Activated CD4-positive, alpha-beta T cell treated with anti-CD3 and anti-CD28 coated beads, Interleukin-2, amount 50 U/mL, for 4 hours (primary cell): ENCODE data around the gene ZBTB16.

ENCODE experiments used
- DNase-seq, 2 experiments: peaks; one replicate each; pipeline ENCODE4 v3.0.0-alpha.2; 2020

Gene ZBTB16

GRCh38 chr11:114250993-114251814, 191.7 kb downstream of the ZBTB16 start:
- DNase-seq, result no peak

DNA sequence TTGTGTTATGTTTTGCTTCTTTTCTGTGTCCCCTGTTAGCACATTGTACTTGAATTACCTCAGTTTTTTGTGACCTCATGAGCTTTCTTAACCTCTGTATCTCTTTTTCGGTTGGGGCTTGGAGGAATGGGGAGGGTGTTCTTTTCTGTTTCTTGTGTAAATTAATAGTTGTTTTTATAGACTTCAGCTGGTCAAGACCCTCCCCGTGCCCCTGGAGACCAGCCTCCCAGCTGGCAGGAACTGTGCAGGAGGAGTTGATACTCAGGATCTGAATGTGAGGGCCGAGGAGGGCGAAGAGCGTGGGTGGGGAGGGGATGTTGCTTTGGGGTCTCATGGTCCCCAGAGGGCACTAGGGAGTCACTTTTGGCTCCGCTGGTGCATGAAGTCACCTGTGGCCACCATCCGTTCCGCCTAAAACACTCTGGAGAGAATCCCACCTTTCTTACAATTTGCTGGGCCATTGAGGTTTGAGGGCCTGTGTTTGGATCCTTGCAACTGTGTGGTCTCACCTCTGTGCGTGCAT, 192.4 kb downstream of the ZBTB16 start:
- DNase-seq, result no peak

DNA sequence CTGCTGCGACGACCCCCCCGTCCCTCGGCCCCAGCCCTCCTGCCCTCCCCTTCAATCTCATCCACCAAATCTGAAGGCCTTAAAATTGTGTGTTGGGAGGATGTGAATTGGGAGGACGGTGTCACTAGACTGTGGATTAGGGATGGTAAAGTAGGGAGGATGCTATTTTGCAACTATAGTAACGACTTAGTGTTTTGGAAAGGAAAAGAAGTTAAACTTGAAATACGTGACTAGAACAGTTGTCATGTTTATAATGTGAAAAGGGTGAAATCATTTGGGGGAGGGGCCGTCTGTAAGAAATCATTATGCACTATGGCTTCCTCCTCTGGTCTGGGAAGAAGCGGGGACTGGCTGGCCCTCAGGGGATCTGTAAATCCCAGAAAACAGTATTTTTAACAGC, 193.3 kb downstream of the ZBTB16 start:
- DNase-seq, result no peak

DNA sequence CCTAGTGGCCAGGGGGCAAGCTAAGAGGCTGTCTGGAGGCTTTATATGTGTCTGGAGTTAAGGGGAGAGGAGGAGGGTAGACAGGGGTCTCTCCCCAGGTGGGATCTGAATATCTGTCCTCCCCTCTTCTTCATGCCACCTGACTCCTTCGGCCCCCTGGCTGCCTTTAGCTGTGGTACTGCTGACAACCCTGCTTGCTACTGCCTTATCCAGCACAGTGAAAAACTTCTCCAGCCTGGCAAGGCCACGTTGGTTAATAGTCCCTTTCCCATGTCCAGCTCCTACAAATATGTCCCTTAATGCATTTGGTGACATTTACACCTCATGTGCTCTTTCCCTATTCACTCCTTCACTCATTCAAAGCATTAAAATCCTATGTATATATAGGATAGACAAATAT, 194.3 kb downstream of the ZBTB16 start:
- no peak for DNase-seq

- DNase-seq, result no peak
Measured at GRCh38 chr11:114254571-114255146, 195.1 kb downstream of the ZBTB16 start.

DNA sequence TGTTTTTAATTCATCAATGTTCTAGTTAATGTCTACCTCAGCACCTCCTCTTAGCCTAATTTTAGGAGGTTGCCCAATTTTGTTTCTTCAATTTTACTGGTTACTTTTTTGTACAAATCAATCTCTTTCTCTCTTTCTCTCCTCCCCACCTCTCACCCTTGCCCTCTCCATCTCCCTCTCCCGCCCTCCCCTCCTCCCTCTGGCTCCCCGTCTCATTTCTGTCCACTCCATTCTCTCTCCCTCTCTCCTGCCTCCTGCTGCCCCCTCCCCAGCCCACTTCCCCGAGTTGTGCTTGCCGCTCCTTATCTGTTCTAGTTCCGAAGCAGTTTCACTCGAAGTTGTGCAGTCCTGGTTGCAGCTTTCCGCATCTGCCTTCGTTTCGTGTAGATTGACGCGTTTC, 195.8 kb downstream of the ZBTB16 start:
- no peak for DNase-seq

- DNase-seq, result no peak
Measured at GRCh38 chr11:114256176-114256966, 196.9 kb downstream of the ZBTB16 start.

DNA sequence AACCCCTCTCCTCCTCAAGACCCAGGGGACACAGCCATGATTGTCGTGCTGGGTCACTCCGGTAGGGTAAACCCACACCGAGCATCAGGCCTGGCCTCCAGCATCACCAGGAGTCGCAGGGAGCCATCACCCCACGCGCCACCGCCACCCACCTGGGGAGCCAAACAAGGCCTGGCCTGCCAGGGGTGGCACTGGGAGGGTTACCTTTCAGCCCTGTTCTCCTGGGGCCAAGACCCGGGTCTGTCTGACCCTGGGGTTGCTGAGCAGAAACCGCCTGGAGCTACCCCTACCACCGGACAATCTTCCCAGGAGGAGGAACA, 197.4 kb downstream of the ZBTB16 start:
- no peak for DNase-seq

- DNase-seq, result no peak
Measured at GRCh38 chr11:114257621-114258558, 198.4 kb downstream of the ZBTB16 start.

DNA sequence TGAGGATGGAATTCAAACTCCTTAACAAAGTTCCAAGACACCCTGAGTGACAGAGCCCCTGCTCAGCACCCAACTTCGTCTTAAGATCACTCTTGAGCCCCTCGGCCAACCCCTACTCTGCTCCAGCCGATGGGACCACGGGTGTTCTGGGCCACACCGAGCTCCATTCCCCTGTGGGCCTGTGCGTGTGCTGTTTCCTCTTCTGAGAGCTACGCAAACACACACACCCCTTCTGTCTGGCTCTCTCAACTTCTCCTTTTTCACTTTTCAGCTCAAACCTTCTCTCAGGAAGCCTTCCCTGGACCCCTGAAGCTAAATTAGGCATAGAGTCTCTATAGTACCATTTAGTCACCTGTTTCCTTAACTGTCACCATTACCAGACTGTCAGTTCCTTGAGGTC, 199.2 kb downstream of the ZBTB16 start:
- DNase-seq, result no peak

DNA sequence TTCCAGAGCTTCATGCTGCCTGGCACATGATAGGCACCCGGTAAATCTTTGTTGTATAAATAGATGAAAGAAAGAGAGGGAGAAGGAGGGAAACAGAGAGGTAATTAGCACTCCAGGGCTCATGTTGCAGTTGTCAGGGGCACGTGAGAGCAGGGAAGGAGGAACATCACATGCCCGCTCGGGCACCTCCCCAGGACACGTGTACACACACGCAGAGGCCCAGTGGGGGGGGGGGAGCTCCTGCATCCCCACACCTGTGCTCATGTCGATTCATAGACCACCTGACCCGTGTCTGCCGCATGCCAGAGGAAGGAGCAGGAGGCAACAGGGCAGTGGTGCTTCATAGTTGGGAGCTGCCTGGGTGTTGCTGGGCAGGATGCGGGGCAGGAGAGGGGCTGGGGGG, 199.6 kb downstream of the ZBTB16 start:
- DNase-seq, result no peak

GRCh38 chr11:114259551-114259983, 200.1 kb downstream of the ZBTB16 start:
- no peak for DNase-seq

GRCh38 chr11:114260077-114260476, 200.6 kb downstream of the ZBTB16 start:
- no peak for DNase-seq

DNA sequence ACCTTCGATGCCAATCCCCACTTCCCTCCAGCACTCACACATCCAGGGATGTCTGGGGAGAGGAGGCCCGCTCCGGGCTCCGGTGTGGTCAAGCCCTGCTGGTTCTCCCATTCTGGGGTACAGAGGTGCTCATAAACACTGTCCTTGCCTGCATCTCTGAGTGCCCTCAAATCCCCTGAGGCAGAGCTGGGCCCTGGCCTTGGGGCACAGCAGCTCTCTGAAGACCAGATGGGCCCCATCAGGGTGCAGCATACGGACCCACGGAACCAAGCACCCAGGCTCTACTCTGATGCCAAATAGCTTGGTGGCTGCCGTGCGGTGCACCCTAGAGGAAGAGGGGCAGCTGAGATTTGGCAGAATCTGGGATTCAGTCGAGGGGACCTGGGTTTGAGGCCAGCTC, 201.0 kb downstream of the ZBTB16 start:
- no peak for DNase-seq

DNA sequence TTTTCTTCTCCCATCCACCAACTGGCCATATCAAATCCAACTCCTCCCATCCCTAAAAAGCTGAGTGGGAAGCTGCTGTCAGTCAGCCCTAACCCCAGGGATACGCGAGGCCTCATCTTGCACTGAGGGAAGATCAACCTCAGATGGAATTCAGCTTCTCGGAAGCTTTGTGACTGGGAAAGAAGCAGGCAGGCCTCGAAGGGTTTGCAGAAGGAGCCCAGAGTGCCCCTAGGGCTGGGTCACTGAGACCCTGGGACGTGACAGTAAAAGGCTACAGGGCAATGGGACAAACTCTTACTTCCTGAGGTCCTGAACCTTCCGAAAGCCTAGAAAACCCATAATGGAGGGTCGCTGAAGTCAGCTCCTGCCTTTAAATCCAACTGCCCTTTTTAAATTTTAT, 202.3 kb downstream of the ZBTB16 start:
- no peak for DNase-seq

DNA sequence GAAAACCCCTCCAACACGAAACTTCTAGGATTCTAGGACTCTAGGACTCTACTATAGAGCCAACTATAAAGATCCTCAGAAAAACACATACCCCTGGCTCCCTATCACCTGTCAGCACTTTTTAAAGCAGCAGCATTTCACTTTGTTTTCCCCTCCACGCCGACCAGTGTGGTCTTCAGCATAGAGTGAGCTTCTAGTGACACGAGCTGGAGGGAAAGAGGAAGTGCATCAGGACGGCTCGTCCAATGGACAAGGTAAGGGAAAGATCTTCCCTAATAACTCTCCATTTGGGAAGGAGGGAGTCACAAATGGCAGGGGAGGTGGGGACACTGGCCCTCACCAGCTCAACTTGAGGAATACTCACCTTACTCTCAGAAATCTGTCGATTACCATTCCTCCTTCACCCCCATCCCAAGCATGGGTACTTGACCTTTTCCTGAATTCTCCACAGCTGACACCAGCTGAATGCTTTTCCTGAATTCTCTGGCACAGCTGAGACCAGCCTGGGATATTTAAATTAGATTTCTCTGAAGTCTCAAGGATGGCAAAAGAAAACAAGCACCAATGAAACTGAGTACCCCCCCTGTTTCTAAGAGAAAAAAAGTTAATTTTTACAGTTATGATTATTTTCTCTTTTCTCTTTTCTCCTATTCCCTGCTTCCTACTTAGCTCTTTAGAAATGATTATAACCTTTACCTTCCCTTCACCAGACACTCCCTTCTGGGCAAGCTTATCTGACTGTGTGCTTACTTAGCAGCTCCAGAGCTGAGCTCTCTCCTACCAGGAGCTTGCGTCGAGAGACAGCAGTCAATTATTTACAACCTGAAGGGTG, 203.4 kb downstream of the ZBTB16 start:
- no peak for DNase-seq

DNA sequence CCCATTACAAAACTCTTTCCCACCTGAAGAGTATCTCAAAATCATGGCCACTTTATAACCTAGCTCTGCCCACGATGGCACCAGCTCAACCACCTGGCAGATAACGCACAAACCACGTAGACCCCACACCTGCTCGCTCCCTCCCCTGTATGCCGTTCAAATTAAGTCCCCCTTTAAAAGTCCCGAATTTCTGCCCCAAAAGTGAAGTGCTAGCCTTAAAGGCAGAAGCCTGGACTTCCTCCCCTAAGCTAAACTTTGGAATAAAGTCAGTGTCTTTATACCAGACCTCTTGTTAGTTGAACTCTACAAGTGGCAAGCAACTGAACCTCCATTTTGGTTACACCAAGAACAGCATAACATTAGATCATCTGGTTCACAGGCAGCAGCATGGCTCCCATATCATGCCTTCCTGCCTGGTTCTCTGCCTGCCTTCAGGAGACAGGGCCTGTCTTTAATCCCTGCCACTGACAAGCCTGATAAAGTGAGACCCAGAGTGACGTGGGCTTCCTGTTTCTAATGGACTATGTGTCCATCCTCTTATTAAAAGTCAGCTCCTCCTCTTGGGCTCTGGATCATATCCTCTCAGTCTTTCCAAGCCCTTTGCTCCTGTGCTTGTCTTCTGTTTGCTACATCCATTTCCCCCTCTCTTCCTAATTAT, 204.1 kb downstream of the ZBTB16 start:
- no peak for DNase-seq

DNA sequence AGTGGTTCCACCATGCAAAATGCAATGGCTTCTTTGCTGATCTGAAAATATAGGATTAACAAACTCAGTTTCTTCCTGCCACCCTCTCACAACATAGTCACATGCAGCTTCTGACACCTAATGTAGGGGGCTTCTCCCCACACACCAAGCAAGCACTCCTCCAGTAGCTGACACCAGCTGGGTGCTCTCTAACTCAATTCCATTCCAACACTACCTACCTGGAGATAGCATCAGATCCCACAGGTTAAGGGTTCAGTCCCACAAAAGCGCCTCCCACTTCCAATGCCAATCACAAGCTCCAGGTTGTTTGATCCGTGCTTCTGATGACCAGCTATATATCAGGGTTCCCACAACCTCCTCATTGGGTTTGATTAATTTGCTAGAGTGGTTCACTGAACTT, 204.9 kb downstream of the ZBTB16 start:
- no peak for DNase-seq

DNA sequence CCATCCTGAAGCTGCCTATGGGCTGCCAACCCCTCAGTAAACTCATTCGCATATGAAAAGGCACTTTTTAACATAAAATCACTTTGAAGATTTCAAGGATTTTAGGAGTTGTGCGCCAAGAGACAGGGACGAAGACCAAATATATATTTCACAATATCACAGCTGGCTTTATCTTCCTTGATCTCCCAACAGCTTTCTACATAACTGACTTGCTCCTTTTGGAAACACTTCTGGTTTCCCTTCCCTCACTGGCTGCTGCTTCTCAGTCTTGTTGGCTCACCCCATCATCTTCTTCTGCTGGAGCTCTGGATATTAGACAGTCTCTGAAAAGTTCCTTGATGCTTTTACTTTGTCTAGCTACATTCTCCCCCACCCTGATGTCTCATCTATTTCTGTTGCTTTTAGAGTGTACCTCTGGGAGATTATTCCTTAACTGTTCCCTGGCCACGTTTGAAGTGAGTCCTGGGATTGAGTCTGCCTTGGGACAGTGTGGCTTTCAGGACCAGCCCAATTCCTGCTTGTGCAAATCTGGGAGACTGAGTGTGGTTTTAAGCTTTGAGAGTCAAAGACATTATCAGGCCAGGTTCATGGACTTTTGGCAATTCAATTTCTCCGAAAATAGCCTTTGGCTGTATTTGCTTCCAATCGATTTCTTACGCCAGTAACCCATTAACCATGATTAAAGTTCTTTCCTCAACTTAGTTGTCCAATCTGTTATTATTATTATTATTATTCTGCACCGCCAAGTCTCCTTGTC, 205.8 kb downstream of the ZBTB16 start:
- no peak for DNase-seq

- DNase-seq, result no peak
Measured at GRCh38 chr11:114269498-114269897, 210.0 kb downstream of the ZBTB16 start.
